Body of pancreas (tissue), 4 donors: ENCODE results near the gene COL13A1.

Experiments used
- CTCF ChIP-seq, 7 experiments: fragments of 450-650 bp in 4 of 7; fragments of 200-600 bp in 3 of 7; sonication (generic) in 3 of 7; IDR thresholded peaks; one replicate each; pipeline ENCODE4 v1.5.1; 2016 to 2019; ENCODE audit warnings: antibody characterized with exemption in 7 of 7
- POLR2A ChIP-seq, 3 donors: fragments of 450-650 bp; IDR thresholded peaks; one replicate each; pipeline ENCODE4 v1.6.1; 2016; ENCODE audit warnings: antibody characterized with exemption in 3 of 3, mild to moderate bottlenecking in 2 of 3

DNA sequence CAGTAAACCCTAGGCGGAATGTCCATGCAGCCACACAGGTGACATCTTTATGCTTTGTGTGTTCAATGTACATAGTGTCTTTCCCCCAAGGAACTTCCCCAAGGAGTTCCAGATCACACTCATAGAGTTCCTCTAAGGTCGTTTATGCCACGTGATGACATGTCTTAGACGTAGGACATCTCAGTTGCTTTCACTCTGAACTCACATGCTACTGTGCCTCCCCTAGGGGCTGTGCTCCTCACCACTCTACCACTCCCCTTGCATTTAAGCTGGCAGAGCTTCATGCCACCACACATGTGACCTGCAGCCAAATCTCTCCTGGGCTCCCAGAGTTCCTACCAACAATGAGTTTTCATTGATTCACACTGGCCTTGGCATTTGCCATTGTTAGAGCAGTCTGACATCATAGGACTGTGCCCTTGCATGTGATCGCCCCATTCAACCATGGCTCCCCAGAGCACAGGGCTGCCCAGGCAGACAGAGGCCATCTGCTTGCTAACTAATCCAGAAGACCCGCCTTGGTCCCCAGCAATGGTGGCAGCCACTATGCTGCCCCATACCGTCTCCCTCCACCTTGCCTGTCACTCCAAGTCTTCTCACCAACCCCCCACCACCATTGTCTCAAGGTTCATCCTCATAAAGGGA, 155.7 kb downstream of the COL13A1 start:
- TF ChIP-seq CTCF (IDR thresholded peaks at IDR 0.05) = no peak
- no peak for TF ChIP-seq POLR2A (IDR thresholded peaks at IDR 0.05)
